ENCODE measurements around the gene NTSR2.

NTSR2 gene

GRCh38 chr2:11634584-11634983 is 35.4 kb downstream of the NTSR2 start:
- Histone ChIP-seq H3K79me1 (replicated peaks; ENCODE audit: low read length, poor library complexity, severe bottlenecking) (no peaks in the 10 kb centered on the region), H3K9ac (ENCODE audit: low read length) (no peak overlapping the region), H2BK12ac (ENCODE audit: low read length in 2 of 2) (no peak overlapping the region), H3K14ac (ENCODE audit: low read length in 2 of 2) (no peak overlapping the region), H3K4me2 (ENCODE audit: low read length, poor library complexity, severe bottlenecking) (no peak overlapping the region), H4K91ac (ENCODE audit: low read length) (no peak overlapping the region), H3K9me3 (ENCODE audit: control insufficient read depth, low read length) (no peaks in the 10 kb centered on the region), H2BK5ac (ENCODE audit: low read depth, low read length, poor library complexity, severe bottlenecking) (no peak overlapping the region), H2BK120ac (ENCODE audit: low read depth, low read length) (no peak overlapping the region), H3K23ac (ENCODE audit: low read length in 2 of 2) (no peak overlapping the region), H3K4ac (ENCODE audit: low read depth in 1 of 2, low read length in 2 of 2) (no peak overlapping the region), H2AFZ (ENCODE audit: low read depth, low read length) (no peak overlapping the region), H3K27ac (ENCODE audit: low read length, poor library complexity, severe bottlenecking) (no peak overlapping the region), H3K18ac (ENCODE audit: low read depth in 1 of 2, low read length in 2 of 2) (no peak overlapping the region), H3K4me3 (ENCODE audit: insufficient read depth in 1 of 2, low read depth in 1 of 2, low read length in 2 of 2) (no peak overlapping the region), H3K36me3 (ENCODE audit: control insufficient read depth in 1 of 2, insufficient read depth in 2 of 2, low read depth in 1 of 2, low read length in 2 of 2) (no peaks in the 10 kb centered on the region), H2BK15ac (ENCODE audit: low read depth, poor library complexity, severe bottlenecking) (no peak overlapping the region), H2AK5ac (ENCODE audit: low read length, severe bottlenecking) (no peak overlapping the region), H3K4me1 (ENCODE audit: control insufficient read depth, insufficient read depth, low read depth, low read length) (no peaks in the 10 kb centered on the region), H4K8ac (ENCODE audit: low read length) (no peak overlapping the region), H3K27me3 (ENCODE audit: control insufficient read depth in 1 of 2, insufficient read depth in 1 of 2, low read length in 2 of 2) (peaks cover 9 to 18% of the 10 kb centered on the region in 2 experiments)
- WGBS: 92% methylated on average over 15 of the region's 15 CpGs
- no peak for DNase-seq

GRCh38 chr2:11633923-11634478 is 36.0 kb downstream of the NTSR2 start:
- Histone ChIP-seq H3K27ac (ENCODE audit: low read length, poor library complexity, severe bottlenecking) (no peak overlapping the region), H3K79me1 (replicated peaks; ENCODE audit: low read length, poor library complexity, severe bottlenecking) (no peaks in the 10 kb centered on the region), H3K18ac (ENCODE audit: low read depth in 1 of 2, low read length in 2 of 2) (no peak overlapping the region), H3K4me3 (ENCODE audit: insufficient read depth in 1 of 2, low read depth in 1 of 2, low read length in 2 of 2) (no peak overlapping the region), H3K4me1 (ENCODE audit: control insufficient read depth, insufficient read depth, low read depth, low read length) (no peaks in the 10 kb centered on the region), H4K91ac (ENCODE audit: low read length) (no peak overlapping the region), H2AFZ (ENCODE audit: low read depth, low read length) (no peak overlapping the region), H3K36me3 (ENCODE audit: control insufficient read depth in 1 of 2, insufficient read depth in 2 of 2, low read depth in 1 of 2, low read length in 2 of 2) (no peaks in the 10 kb centered on the region), H3K27me3 (ENCODE audit: control insufficient read depth in 1 of 2, insufficient read depth in 1 of 2, low read length in 2 of 2) (peaks cover 11 to 18% of the 10 kb centered on the region in 2 experiments), H3K23ac (ENCODE audit: low read length in 2 of 2) (no peak overlapping the region), H3K4me2 (ENCODE audit: low read length, poor library complexity, severe bottlenecking) (no peak overlapping the region), H3K9me3 (ENCODE audit: control insufficient read depth, low read length) (no peaks in the 10 kb centered on the region), H2BK15ac (ENCODE audit: low read depth, poor library complexity, severe bottlenecking) (no peak overlapping the region), H3K9ac (ENCODE audit: low read length) (no peak overlapping the region), H4K8ac (ENCODE audit: low read length) (no peak overlapping the region), H3K14ac (ENCODE audit: low read length in 2 of 2) (no peak overlapping the region), H3K4ac (ENCODE audit: low read depth in 1 of 2, low read length in 2 of 2) (no peak overlapping the region), H2AK5ac (ENCODE audit: low read length, severe bottlenecking) (no peak overlapping the region), H2BK120ac (ENCODE audit: low read depth, low read length) (no peak overlapping the region), H2BK5ac (ENCODE audit: low read depth, low read length, poor library complexity, severe bottlenecking) (no peak overlapping the region), H2BK12ac (ENCODE audit: low read length in 2 of 2) (no peak overlapping the region)
- 96% methylated on average over 28 of the region's 28 CpGs for WGBS
- no peak for DNase-seq

- no peak overlapping the region for H2BK15ac ChIP-seq (ENCODE audit: low read depth, poor library complexity, severe bottlenecking)
- H3K4me2 ChIP-seq (ENCODE audit: low read length, poor library complexity, severe bottlenecking): no peak overlapping the region
- no peak overlapping the region for H4K91ac ChIP-seq (ENCODE audit: low read length)
- H3K4me1 ChIP-seq (ENCODE audit: control insufficient read depth, insufficient read depth, low read depth, low read length): no peaks in the 10 kb centered on the region
- peaks cover 0 to 10% of the 10 kb centered on the region in 2 experiments for H3K36me3 ChIP-seq (ENCODE audit: control insufficient read depth in 1 of 2, insufficient read depth in 2 of 2, low read depth in 1 of 2, low read length in 2 of 2)
- no peak overlapping the region for H2BK5ac ChIP-seq (ENCODE audit: low read depth, low read length, poor library complexity, severe bottlenecking)
- no peak overlapping the region for H3K4ac ChIP-seq (ENCODE audit: low read depth in 1 of 2, low read length in 2 of 2)
- H3K4me3 ChIP-seq (ENCODE audit: insufficient read depth in 1 of 2, low read depth in 1 of 2, low read length in 2 of 2): no peak overlapping the region
- H3K18ac ChIP-seq (ENCODE audit: low read depth in 1 of 2, low read length in 2 of 2): no peak overlapping the region
- H3K23ac ChIP-seq (ENCODE audit: low read length in 2 of 2): no peak overlapping the region
- H3K27me3 ChIP-seq (ENCODE audit: control insufficient read depth in 1 of 2, insufficient read depth in 1 of 2, low read length in 2 of 2): peaks cover 14 to 20% of the 10 kb centered on the region in 2 experiments
- peaks cover 11% of the 10 kb centered on the region for H3K9me3 ChIP-seq (ENCODE audit: control insufficient read depth, low read length)
- no peak overlapping the region for H3K27ac ChIP-seq (ENCODE audit: low read length, poor library complexity, severe bottlenecking)
- no peak overlapping the region for H3K14ac ChIP-seq (ENCODE audit: low read length in 2 of 2)
- no peak overlapping the region for H2AFZ ChIP-seq (ENCODE audit: low read depth, low read length)
- 96% methylated on average over 7 of the region's 7 CpGs for WGBS
- no peak overlapping the region for H3K9ac ChIP-seq (ENCODE audit: low read length)
- no peak overlapping the region for H2AK5ac ChIP-seq (ENCODE audit: low read length, severe bottlenecking)
- H2BK12ac ChIP-seq (ENCODE audit: low read length in 2 of 2): no peak overlapping the region
- no peaks in the 10 kb centered on the region for H3K79me1 ChIP-seq (replicated peaks; ENCODE audit: low read length, poor library complexity, severe bottlenecking)
- DNase-seq: no peak
- no peak overlapping the region for H4K8ac ChIP-seq (ENCODE audit: low read length)
- no peak overlapping the region for H2BK120ac ChIP-seq (ENCODE audit: low read depth, low read length)
These were observed 38.5 kb downstream of the NTSR2 start for GRCh38 chr2:11631462-11631861.

DNA sequence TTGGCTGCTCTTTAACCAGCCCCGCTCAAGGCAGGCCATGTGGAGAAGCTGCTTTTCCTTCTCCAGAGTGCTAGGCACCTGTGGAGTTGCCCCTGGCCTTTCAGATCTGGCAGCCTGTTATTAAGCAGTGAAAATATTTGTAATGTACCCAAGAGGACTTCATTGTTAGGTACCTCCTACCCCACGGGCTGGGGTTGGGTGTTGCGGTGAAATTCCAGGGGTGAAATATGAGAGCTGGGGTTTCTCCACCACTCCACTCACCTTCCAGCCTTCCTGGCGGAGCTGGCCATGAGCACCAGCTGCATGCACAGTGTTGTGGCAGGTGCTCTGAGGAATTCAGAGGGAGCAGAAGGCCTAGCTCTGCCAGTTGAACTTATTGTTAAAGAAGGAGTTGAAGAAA is 39.1 kb downstream of the NTSR2 start:
- no peak overlapping the region for H2AFZ ChIP-seq (ENCODE audit: low read depth, low read length)
- DNase-seq: no peak
- peaks cover 0 to 10% of the 10 kb centered on the region in 2 experiments for H3K36me3 ChIP-seq (ENCODE audit: control insufficient read depth in 1 of 2, insufficient read depth in 2 of 2, low read depth in 1 of 2, low read length in 2 of 2)
- H3K23ac ChIP-seq (ENCODE audit: low read length in 2 of 2): no peak overlapping the region
- 100% methylated on average over 4 of the region's 4 CpGs for WGBS
- H3K79me1 ChIP-seq (replicated peaks; ENCODE audit: low read length, poor library complexity, severe bottlenecking): no peaks in the 10 kb centered on the region
- H3K4me1 ChIP-seq (ENCODE audit: control insufficient read depth, insufficient read depth, low read depth, low read length): no peaks in the 10 kb centered on the region
- no peak overlapping the region for H3K18ac ChIP-seq (ENCODE audit: low read depth in 1 of 2, low read length in 2 of 2)
- H3K4me3 ChIP-seq (ENCODE audit: insufficient read depth in 1 of 2, low read depth in 1 of 2, low read length in 2 of 2): no peak overlapping the region
- no peak overlapping the region for H4K8ac ChIP-seq (ENCODE audit: low read length)
- no peak overlapping the region for H2BK12ac ChIP-seq (ENCODE audit: low read length in 2 of 2)
- no peak overlapping the region for H2AK5ac ChIP-seq (ENCODE audit: low read length, severe bottlenecking)
- H3K27me3 ChIP-seq (ENCODE audit: control insufficient read depth in 1 of 2, insufficient read depth in 1 of 2, low read length in 2 of 2): peaks cover 8 to 18% of the 10 kb centered on the region in 2 experiments
- no peak overlapping the region for H3K14ac ChIP-seq (ENCODE audit: low read length in 2 of 2)
- no peak overlapping the region for H2BK5ac ChIP-seq (ENCODE audit: low read depth, low read length, poor library complexity, severe bottlenecking)
- peaks cover 11% of the 10 kb centered on the region for H3K9me3 ChIP-seq (ENCODE audit: control insufficient read depth, low read length)
- H4K91ac ChIP-seq (ENCODE audit: low read length): no peak overlapping the region
- H3K4ac ChIP-seq (ENCODE audit: low read depth in 1 of 2, low read length in 2 of 2): no peak overlapping the region
- no peak overlapping the region for H3K9ac ChIP-seq (ENCODE audit: low read length)
- H3K4me2 ChIP-seq (ENCODE audit: low read length, poor library complexity, severe bottlenecking): no peak overlapping the region
- H3K27ac ChIP-seq (ENCODE audit: low read length, poor library complexity, severe bottlenecking): no peak overlapping the region
- no peak overlapping the region for H2BK15ac ChIP-seq (ENCODE audit: low read depth, poor library complexity, severe bottlenecking)
- H2BK120ac ChIP-seq (ENCODE audit: low read depth, low read length): no peak overlapping the region

Measured in mesenchymal stem cell (in vitro differentiated cells and primary cell).